Heart right ventricle (tissue), 16 donors: ENCODE measurements around the gene NRN1. TPM values are rescaled to one million over a fixed set of nuclear protein-coding genes. Genes with fewer than 3 reads are reported as not detected.

Experiments
- ATAC-seq, 8 donors: fragments of 200-7000 bp; cut with Tn5 transposase; one replicate each; pipeline ENCODE4 v1.9.1; 2020; ENCODE audit warnings: mild to moderate bottlenecking in 8 of 8, moderate library complexity in 8 of 8, moderate number of reproducible peaks in 1 of 8
- DNase-seq, 2 donors: peaks; one replicate each; pipeline ENCODE4 v3.0.0-alpha.2; 2020
- H3K27ac ChIP-seq, 10 donors: fragments of 200-600 bp; sonication (generic) in 2 of 10; one replicate each; pipeline versions ENCODE4 v1.5.0 to v1.8.0; 2020 to 2022; ENCODE audit warnings: mild to moderate bottlenecking in 3 of 10
- H3K27me3 ChIP-seq, 7 donors: fragments of 200-600 bp; one replicate each; pipeline ENCODE4 v1.8.0; 2021 to 2022; ENCODE audit warnings: mild to moderate bottlenecking in 2 of 7
- H3K36me3 ChIP-seq, 9 donors: fragments of 200-600 bp; sonication (generic) in 1 of 9; one replicate each; pipeline versions ENCODE4 v1.5.0 to v1.8.0; 2020 to 2022; ENCODE audit warnings: mild to moderate bottlenecking in 2 of 9
- H3K4me1 ChIP-seq, 9 donors: fragments of 200-600 bp; sonication (generic) in 1 of 9; one replicate each; pipeline versions ENCODE4 v1.5.0 to v1.8.0; 2020 to 2022; ENCODE audit warnings: mild to moderate bottlenecking in 4 of 9
- H3K4me3 ChIP-seq, 10 donors: fragments of 200-600 bp; sonication (generic) in 2 of 10; one replicate each; pipeline versions ENCODE4 v1.5.0 to v1.8.0; 2020 to 2022; ENCODE audit warnings: mild to moderate bottlenecking in 7 of 10, moderate library complexity in 2 of 10
- H3K9me3 ChIP-seq, 11 donors: fragments of 200-600 bp in 10 of 11; sonication (generic) in 2 of 11; one replicate each; pipeline versions ENCODE4 v1.5.0 to v1.8.0; 2013 to 2022; ENCODE audit warnings: mild to moderate bottlenecking in 2 of 11, control low read depth in 1 of 11, moderate library complexity in 1 of 11
- CTCF ChIP-seq, 9 donors: fragments of 200-600 bp; sonication (generic) in 2 of 9; IDR thresholded peaks; one replicate each; pipeline versions ENCODE4 v1.5.0 to v1.8.0; 2021 to 2022; ENCODE audit warnings: antibody characterized with exemption in 9 of 9, mild to moderate bottlenecking in 5 of 9, moderate library complexity in 1 of 9
- WGBS, 2 donors: extraction: QIAGEN DNeasy Blood & Tissue Kit; methylation state at CpG; one replicate each; pipeline ENCODE4 v1.1.7; 2013; ENCODE audit warnings: inconsistent platforms in 1 of 2; 5-methylcytosine and 5-hydroxymethylcytosine counted together
- intact Hi-C, 10 donors: fragments of 100-400 bp; cut with DNase I; formaldehyde crosslinking; loops; one replicate each; pipeline versions ENCODE4 v1.11.1 to v1.14.2; 2022
- polyA plus RNA-seq, 2 donors: library from polyadenylated mRNA; stranded (reverse); fragments of 200-250 nt; gene quantifications; one replicate each; pipeline ENCODE4 v1.2.3, GENCODE V29; 2013
- total RNA-seq, 10 donors: library from RNA; stranded (reverse); fragmentation: NEBNext Ultra II Directional in 3 of 10; extraction: Animal tissue kit (Norgen Biotek cat#: 25700) in 3 of 10; gene quantifications; one replicate each; pipeline versions ENCODE4 v1.2.1 to v1.2.4, GENCODE V29; 2021 to 2023
- donor health status: Arrhythmogenic right ventricular cardiomyopathy.
- donor health status: ischemic (EF 13 %, LVEDD 7.1; RV severe dilation, severe dysfunction).
- donor health status: healthy with polysubstance abuse.
- donor health status: DM: no; HTN: yes; CAD: no.
- donor health status: DM: no; HTN: no; CAD: no.
- donor health status: ischemic (EF 25% LVEDD 6.9; RV normal size, moderate dysfunction).
- donor health status: ischemic (EF 25% LVEDD 5.7; RV mildly dilated, moderate dysfunction).
- donor health status: healthy.
- donor health status: DM: yes; HTN: yes; CAD: no.
- donor health status: Ischemic cardiomyopathy.
- donor health status: ischemic (EF 35%, LVEDD 5.7; RV mildly dilated, moderate dysfunction).
- donor health status: nonischemic (EF 11% LVEDD 7.7; RV severe dilation, severe dysfunction).
- donor health status: DM: yes; HTN: yes; CAD: no.
- donor health status: PGD.
- donor health status: ischemic (EF 29% LVEDD 5.4; RV normal size, mild dysfunction).
- donor health status: nonischemic (EF 23%, LVEDD 6.1; RV moderate dilation, normal function).

The NRN1 gene
- total and polyA plus RNA-seq, 12 donors, result 7.1 to 24.4 (median 12.7) TPM

GRCh38 chr6:5994999-5995657, 11.6 kb downstream of the NRN1 start:
- ATAC-seq (no peak), DNase-seq (no peak)
- peaks cover 37 to 96% (median 80%) of the 10 kb centered on the region in 7 donors for H3K27me3 ChIP-seq
- H3K4me3 ChIP-seq, result no peak overlapping the region
- H3K9me3 ChIP-seq, result no peaks in the 10 kb centered on the region
- intact Hi-C loops, result loop anchor here in 3 of 10 donors (5.0 to 10.0 kb wide), 3 partner anchors 520 to 850 kb away; no protein-coding TSS in a partner anchor
- TF ChIP-seq CTCF (IDR thresholded peaks at IDR 0.05), result no peak
- H3K27ac ChIP-seq, result peak overlapping the region in 4 of 10 donors; percentile 84 to 90 (median 86)
- peaks cover 4 to 80% (median 46%) of the 10 kb centered on the region in 9 donors for H3K4me1 ChIP-seq
- 17 to 19% methylated on average over 26 of the region's 26 CpGs for WGBS, 2 donors
- H3K36me3 ChIP-seq, result no peaks in the 10 kb centered on the region

GRCh38 chr6:5994234-5994998, 12.3 kb downstream of the NRN1 start:
- 26 to 29% methylated on average over 38 of the region's 38 CpGs for WGBS, 2 donors
- H3K27ac ChIP-seq, result no peak overlapping the region
- H3K4me3 ChIP-seq, result no peak overlapping the region
- DNase-seq, result no peak
- intact Hi-C loops, result loop anchor here in 2 of 10 donors (10.0 kb wide), 2 partner anchors 520 to 850 kb away; no protein-coding TSS in a partner anchor
- ATAC-seq, result no peak
- H3K27me3 ChIP-seq, result peaks cover 37 to 90% (median 75%) of the 10 kb centered on the region in 7 donors
- H3K9me3 ChIP-seq, result no peaks in the 10 kb centered on the region
- H3K36me3 ChIP-seq, result no peaks in the 10 kb centered on the region
- peaks cover 4 to 81% (median 42%) of the 10 kb centered on the region in 9 donors for H3K4me1 ChIP-seq
- no peak for TF ChIP-seq CTCF (IDR thresholded peaks at IDR 0.05)

GRCh38 chr6:5992551-5993225, 14.0 kb downstream of the NRN1 start:
- no peak overlapping the region for H3K4me3 ChIP-seq
- H3K4me1 ChIP-seq, result peaks cover 0 to 78% (median 26%) of the 10 kb centered on the region in 9 donors
- H3K27me3 ChIP-seq, result peaks cover 27 to 76% (median 57%) of the 10 kb centered on the region in 7 donors
- 25 to 35% methylated on average over 10 of the region's 10 CpGs for WGBS, 2 donors
- no peaks in the 10 kb centered on the region for H3K36me3 ChIP-seq
- TF ChIP-seq CTCF (IDR thresholded peaks at IDR 0.05), result peak in 1 of 9 donors; percentile 10
- peaks cover 0 to 3% (median 0%) of the 10 kb centered on the region in 11 donors for H3K9me3 ChIP-seq
- ATAC-seq, result no peak
- H3K27ac ChIP-seq, result no peak overlapping the region
- no peak for DNase-seq
- intact Hi-C loops, result loop anchor here in 2 of 10 donors (10.0 kb wide), 2 partner anchors 518 to 848 kb away; no protein-coding TSS in a partner anchor

GRCh38 chr6:5990786-5991185, 15.9 kb downstream of the NRN1 start:
- H3K27ac ChIP-seq, result peak overlapping the region in 1 of 10 donors; percentile 17
- peaks cover 0 to 4% (median 0%) of the 10 kb centered on the region in 11 donors for H3K9me3 ChIP-seq
- ATAC-seq (no peak), DNase-seq (no peak)
- peaks cover 15 to 58% (median 44%) of the 10 kb centered on the region in 7 donors for H3K27me3 ChIP-seq
- H3K4me3 ChIP-seq, result no peak overlapping the region
- no peaks in the 10 kb centered on the region for H3K36me3 ChIP-seq
- 86 to 90% methylated on average over 4 of the region's 4 CpGs for WGBS, 2 donors
- peaks cover 0 to 59% (median 8%) of the 10 kb centered on the region in 9 donors for H3K4me1 ChIP-seq
- intact Hi-C loops, result loop anchor here in 3 of 10 donors (1.0 to 10.0 kb wide), 3 partner anchors 516 to 846 kb away; no protein-coding TSS in a partner anchor
- TF ChIP-seq CTCF (IDR thresholded peaks at IDR 0.05), result no peak
